B cell (primary cell): Measurements from ENCODE around the gene TRAPPC3L. TPM values are rescaled to one million over a fixed set of nuclear protein-coding genes. Genes with fewer than 3 reads are reported as not detected.

Experiments
- ATAC-seq: fragments of 200-7000 bp; cut with Tn5 transposase; one replicate; pipeline ENCODE4 v1.10.0; 2021; ENCODE audit warnings: low read depth, mild to moderate bottlenecking, moderate number of reproducible peaks, moderate library complexity
- CTCF ChIA-PET: fragments of 350-600 bp; sonication (Branson Sonifier 250); formaldehyde crosslinking; loops from one replicate; lab custom pipeline; 2021; ENCODE audit warnings: antibody characterized with exemption, inconsistent platforms; lab: Charles Lee
- POLR2A ChIA-PET: fragments of 350-600 bp; sonication (Branson Sonifier 250); formaldehyde crosslinking; loops from one replicate; lab custom pipeline; 2021; ENCODE audit warnings: antibody characterized with exemption; lab: Charles Lee
- DNase-seq: peaks from one replicate; pipeline ENCODE4 v3.0.0; 2013
- H2AFZ ChIP-seq: 2 replicates; pipeline ENCODE4 v1.6.1; 2012; ENCODE audit warnings: mild to moderate bottlenecking, low read depth, low read length; ENCODE audit not compliant: insufficient read depth, poor library complexity, severe bottlenecking
- H3K27ac ChIP-seq, 2 donors: 1 replicate in 1 of 2; 2 replicates in 1 of 2; pipeline ENCODE4 v1.5.1; 2012 to 2013; ENCODE audit warnings: low read length in 2 of 2, mild to moderate bottlenecking in 2 of 2, moderate library complexity in 1 of 2
- H3K27me3 ChIP-seq, 4 experiments: fragments of 200-600 bp in 1 of 4; sonication (generic) in 1 of 4; replicated peaks in 1 of 4; 1 replicate in 2 of 4; 2 replicates in 2 of 4; pipeline versions ENCODE4 v1.6.1 to v1.7.0; 2013 to 2016; ENCODE audit warnings: low read length in 3 of 4, mild to moderate bottlenecking in 2 of 4, mixed read lengths in 1 of 4, moderate library complexity in 1 of 4; ENCODE audit not compliant: insufficient read depth in 4 of 4, control insufficient read depth in 3 of 4; ENCODE audit errors: control extremely low read depth in 1 of 4
- H3K36me3 ChIP-seq, 2 experiments: replicated peaks in 1 of 2; 1 replicate in 1 of 2; 2 replicates in 1 of 2; pipeline versions ENCODE4 v1.6.1 to v1.7.1; 2013; ENCODE audit warnings: low read length in 1 of 2; ENCODE audit not compliant: insufficient read depth in 2 of 2, control insufficient read depth in 1 of 2; ENCODE audit errors: control extremely low read depth in 1 of 2, extremely low read depth in 1 of 2
- H3K4me1 ChIP-seq, 2 donors: fragments of 200-600 bp in 1 of 2; sonication (generic) in 1 of 2; 1 replicate in 1 of 2; 2 replicates in 1 of 2; pipeline versions ENCODE4 v1.5.1 to v1.6.1; 2013 to 2017; ENCODE audit warnings: low read length in 2 of 2; ENCODE audit not compliant: control insufficient read depth in 2 of 2, insufficient read depth in 2 of 2
- H3K4me2 ChIP-seq: replicated peaks from 2 replicates; pipeline ENCODE3; 2012; ENCODE audit warnings: mild to moderate bottlenecking, low read depth, low read length; ENCODE audit not compliant: poor library complexity, severe bottlenecking
- H3K4me3 ChIP-seq, 5 experiments: fragments of 200-600 bp in 1 of 5; sonication (generic) in 1 of 5; 1 replicate in 3 of 5; 2 replicates in 2 of 5; pipeline versions ENCODE4 v1.5.1 to v1.7.0; 2011 to 2016; ENCODE audit warnings: low read length in 4 of 5, mild to moderate bottlenecking in 4 of 5, low read depth in 2 of 5, control low read depth in 1 of 5, moderate library complexity in 1 of 5; ENCODE audit not compliant: insufficient read depth in 1 of 5; ENCODE audit errors: control extremely low read depth in 1 of 5, extremely low read depth in 1 of 5
- H3K79me2 ChIP-seq: fragments of 200-600 bp; sonication (generic); one replicate; pipeline ENCODE4 v1.6.0; 2016; ENCODE audit warnings: low read length; ENCODE audit not compliant: control insufficient read depth, insufficient read depth
- H3K9ac ChIP-seq: fragments of 200-600 bp; sonication (generic); 2 replicates; pipeline ENCODE4 v1.6.1; 2017; ENCODE audit warnings: mild to moderate bottlenecking, low read length, moderate library complexity
- H3K9me3 ChIP-seq, 3 donors: one replicate each; pipeline versions ENCODE4 v1.6.1 to v1.7.1; 2013; ENCODE audit warnings: low read length in 2 of 3; ENCODE audit not compliant: control insufficient read depth in 2 of 3, insufficient read depth in 1 of 3; ENCODE audit errors: control extremely low read depth in 1 of 3
- H4K20me1 ChIP-seq: 2 replicates; pipeline ENCODE4 v1.6.0; 2012; ENCODE audit warnings: mild to moderate bottlenecking, low read length; ENCODE audit not compliant: insufficient read depth, control insufficient read depth, poor library complexity, severe bottlenecking
- H3K27ac Mint-ChIP-seq: one replicate; pipeline ENCODE4 v1.8.0; 2021; ENCODE audit warnings: mixed read lengths
- H3K27me3 Mint-ChIP-seq: one replicate; pipeline ENCODE4 v1.8.0; 2021; ENCODE audit warnings: mixed read lengths
- H3K4me1 Mint-ChIP-seq: one replicate; pipeline ENCODE4 v1.8.0; 2021; ENCODE audit warnings: mixed read lengths
- H3K4me3 Mint-ChIP-seq: one replicate; pipeline ENCODE4 v1.8.0; 2021; ENCODE audit warnings: mixed read lengths
- H3K9me3 Mint-ChIP-seq: one replicate; pipeline ENCODE4 v1.8.0; 2022; ENCODE audit warnings: mixed read lengths; ENCODE audit not compliant: insufficient read depth
- CTCF ChIP-seq: fragments of 200-600 bp; IDR thresholded peaks from one replicate; pipeline ENCODE4 v1.8.0; 2022; ENCODE audit warnings: antibody characterized with exemption, mild to moderate bottlenecking
- EZH2 ChIP-seq: IDR thresholded peaks from 2 replicates; pipeline ENCODE4 v1.6.1; 2012; ENCODE audit warnings: borderline replicate concordance, low read depth, mild to moderate bottlenecking, moderate library complexity, low read length; ENCODE audit not compliant: insufficient read depth, poor library complexity, severe bottlenecking
- WGBS: methylation state at CpG from one replicate; pipeline ENCODE4 v1.1.5; 2013; ENCODE audit warnings: missing lambda C conversion rate; ENCODE audit not compliant: insufficient coverage; 5-methylcytosine and 5-hydroxymethylcytosine counted together
- intact Hi-C: fragments of 100-400 bp; cut with micrococcal nuclease; formaldehyde crosslinking; loops from one replicate; pipeline ENCODE4 v1.10.0; 2022
- polyA plus RNA-seq: library from polyadenylated mRNA; depleted of rRNA; stranded (reverse); fragments of >200 nt; gene quantifications from 2 replicates; pipeline ENCODE4 v1.2.3, GENCODE V29; 2012
- total RNA-seq, 2 donors: library from RNA; stranded (reverse); fragments of 120-200 nt in 1 of 2; gene quantifications; 1 replicate in 1 of 2; 2 replicates in 1 of 2; pipeline versions ENCODE4 v1.2.3 to v1.2.4, GENCODE V29; 2013 to 2022

TRAPPC3L gene
- total and polyA plus RNA-seq, 2 donors (not counting 1 experiment from before 2014, with no cell fraction given): not detected

DNA sequence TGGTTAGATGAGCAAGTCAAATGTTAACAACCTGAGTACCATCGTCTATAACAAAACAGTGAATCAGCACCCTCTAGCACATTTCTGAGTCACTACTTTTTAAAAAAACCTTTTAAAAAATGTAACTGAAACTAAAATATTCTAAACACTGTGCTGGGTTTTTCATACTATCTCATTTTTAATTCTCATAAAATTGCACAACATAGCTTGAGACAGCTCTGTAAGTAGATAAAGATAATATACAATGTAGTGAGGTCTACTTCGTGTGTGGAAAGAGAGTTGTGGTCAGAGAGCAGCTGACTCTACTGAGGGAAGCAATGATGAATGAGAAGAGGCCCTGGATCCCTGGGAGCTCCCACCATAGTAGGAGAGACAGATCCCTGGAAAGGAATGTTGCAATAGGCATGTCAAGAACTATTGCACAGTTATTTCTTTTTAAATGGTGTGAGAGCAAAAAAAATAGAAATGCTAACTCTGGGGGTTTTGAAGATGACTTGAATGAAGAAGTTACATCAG lies 97.9 kb downstream of the TRAPPC3L start:
- intact Hi-C loops: loop anchor here (5.0 kb wide), 1 partner anchor 40 kb away; no protein-coding TSS in a partner anchor
- WGBS: 0% methylated on average over 1 of the region's 2 CpGs
- Histone ChIP-seq H2AFZ (no peak overlapping the region), H3K4me1 (peaks cover 31 to 37% of the 10 kb centered on the region in 2 donors), H4K20me1 (no peaks in the 10 kb centered on the region), H3K9ac (no peak overlapping the region), H3K4me3 (no peak overlapping the region), H3K9me3 (no peaks in the 10 kb centered on the region), H3K79me2 (no peaks in the 10 kb centered on the region), H3K36me3 (no peaks in the 10 kb centered on the region), H3K27ac (no peak overlapping the region), H3K4me2 (no peak overlapping the region), H3K27me3 (no peaks in the 10 kb centered on the region)
- POLR2A ChIA-PET: no interaction called here
- DNase-seq: no peak
- no peaks in the 10 kb centered on the region for H3K9me3 Mint-ChIP-seq
- TF ChIP-seq EZH2 (no peak), CTCF (no peak)
- CTCF ChIA-PET: interaction anchor here (1.7 to 9.5 kb wide), 4 partner anchors 15 to 159 kb away, joined by 7 to 86 read pairs (median 34); partner anchors contain the start of gene CALHM6
- H3K4me3 Mint-ChIP-seq: no peak overlapping the region
- no peak for ATAC-seq
- no peak overlapping the region for H3K27ac Mint-ChIP-seq
- H3K4me1 Mint-ChIP-seq: peaks cover 43% of the 10 kb centered on the region
- H3K27me3 Mint-ChIP-seq: no peaks in the 10 kb centered on the region

- Histone ChIP-seq H3K27ac (no peak overlapping the region), H3K27me3 (no peaks in the 10 kb centered on the region), H3K36me3 (no peaks in the 10 kb centered on the region), H3K9me3 (no peaks in the 10 kb centered on the region), H3K9ac (no peak overlapping the region), H3K79me2 (no peaks in the 10 kb centered on the region), H3K4me1 (peaks cover 31 to 36% of the 10 kb centered on the region in 2 donors), H3K4me2 (no peak overlapping the region), H4K20me1 (no peaks in the 10 kb centered on the region), H2AFZ (no peak overlapping the region), H3K4me3 (no peak overlapping the region)
- Mint-ChIP-seq H3K27ac (no peak overlapping the region), H3K27me3 (no peaks in the 10 kb centered on the region), H3K4me1 (peaks cover 43% of the 10 kb centered on the region), H3K4me3 (no peak overlapping the region), H3K9me3 (no peaks in the 10 kb centered on the region)
- POLR2A ChIA-PET: interaction anchor here (1.2 kb wide), 1 partner anchor 14 kb away, joined by 6 read pairs; the partner anchor contains the start of gene CALHM6
- no peak for DNase-seq
- ATAC-seq: no peak
- no peak for TF ChIP-seq EZH2
- no peak for TF ChIP-seq CTCF
- WGBS: no CpG with 5 or more reads among the region's 3 CpGs
- intact Hi-C loops: loop anchor here (5.0 kb wide), 1 partner anchor 40 kb away; no protein-coding TSS in a partner anchor
- CTCF ChIA-PET: interaction anchor here (0.7 to 9.5 kb wide), 9 partner anchors 10 to 158 kb away, joined by 4 to 86 read pairs (median 5); partner anchors contain the start of gene CALHM6
Measured at GRCh38 chr6:116447052-116447451, 98.4 kb downstream of the TRAPPC3L start.
